Activated naive CD4-positive, alpha-beta T cell treated with anti-CD3 and anti-CD28 coated beads, Interleukin-2, amount 50 U/mL, for 16 hours (primary cell): ENCODE results near the gene TFEC.
"Not testable (repeated sequence)": the region's sequence is repeated elsewhere in the genome, so short reads cannot be mapped to it uniquely, and the experiment has no call there.

ENCODE experiments used
- DNase-seq: peaks from one replicate; pipeline ENCODE4 v3.0.0-alpha.2; 2020

Gene TFEC

GRCh38 chr7:115987486-115987885 lies 43.1 kb downstream of the TFEC start:
- no peak for DNase-seq

DNA sequence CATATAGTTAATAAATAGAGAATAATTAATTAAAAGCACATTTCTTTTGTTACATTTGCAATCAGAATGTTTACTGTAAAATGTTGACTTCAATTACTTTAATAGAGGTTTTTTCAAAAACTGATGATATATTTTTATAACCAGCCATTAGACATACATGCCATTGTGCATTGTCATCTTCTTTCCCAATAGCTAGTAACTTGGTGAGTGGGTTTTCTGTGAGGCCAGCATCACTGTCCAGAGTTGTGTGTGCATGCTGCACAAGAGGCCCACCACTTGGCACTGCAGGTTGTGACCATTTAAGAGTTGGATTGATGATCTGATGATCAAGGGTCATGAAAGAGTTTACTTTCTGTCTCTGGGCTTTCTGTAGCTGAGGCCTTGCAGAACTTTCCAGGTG lies 46.5 kb downstream of the TFEC start:
- DNase-seq = no peak

DNA sequence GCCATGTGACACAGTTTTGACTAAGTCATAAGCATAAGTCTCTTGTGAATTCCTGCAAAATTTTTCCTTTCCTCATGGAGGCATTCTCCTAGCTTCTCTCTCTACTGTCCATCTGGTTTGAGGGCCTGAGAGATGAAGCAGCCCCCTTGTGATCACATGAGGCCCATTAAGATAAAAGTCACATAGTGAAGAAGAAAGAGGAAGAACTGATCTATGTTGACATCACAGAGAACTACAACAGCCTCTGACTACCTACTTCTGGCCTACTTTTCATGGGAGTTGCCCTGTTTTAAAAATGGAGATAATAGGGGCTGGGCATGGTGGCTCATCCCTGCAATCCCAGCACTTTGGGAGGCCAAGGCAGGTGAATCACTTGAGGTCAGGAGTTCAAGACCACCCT lies 50.4 kb downstream of the TFEC start:
- DNase-seq = no peak

GRCh38 chr7:115976651-115977050 lies 53.9 kb downstream of the TFEC start:
- no peak for DNase-seq

GRCh38 chr7:115975766-115976165 lies 54.8 kb downstream of the TFEC start:
- DNase-seq = no peak

GRCh38 chr7:115973406-115973805 lies 57.2 kb downstream of the TFEC start:
- no peak for DNase-seq

- no peak for DNase-seq
Measured at GRCh38 chr7:115971506-115971905, 59.1 kb downstream of the TFEC start.

DNA sequence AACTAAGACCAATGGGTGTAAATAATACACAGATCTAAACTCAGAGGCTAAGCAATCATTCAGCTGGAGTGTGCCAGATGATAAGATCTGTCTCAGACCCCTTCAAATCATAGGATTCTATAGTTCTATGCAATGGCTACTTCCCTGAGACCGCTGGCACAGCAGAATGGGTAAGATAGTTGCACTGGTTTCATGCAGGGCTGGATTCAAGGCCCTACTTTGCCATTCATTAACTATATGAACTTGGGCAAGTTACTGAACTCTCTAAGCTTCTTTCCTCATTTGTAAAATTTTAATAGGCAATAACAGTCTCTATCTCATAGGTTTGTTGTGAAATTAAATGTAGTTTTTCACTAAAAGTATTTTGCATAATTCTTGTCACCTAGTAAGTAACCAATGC lies 62.0 kb downstream of the TFEC start:
- DNase-seq = no peak

DNA sequence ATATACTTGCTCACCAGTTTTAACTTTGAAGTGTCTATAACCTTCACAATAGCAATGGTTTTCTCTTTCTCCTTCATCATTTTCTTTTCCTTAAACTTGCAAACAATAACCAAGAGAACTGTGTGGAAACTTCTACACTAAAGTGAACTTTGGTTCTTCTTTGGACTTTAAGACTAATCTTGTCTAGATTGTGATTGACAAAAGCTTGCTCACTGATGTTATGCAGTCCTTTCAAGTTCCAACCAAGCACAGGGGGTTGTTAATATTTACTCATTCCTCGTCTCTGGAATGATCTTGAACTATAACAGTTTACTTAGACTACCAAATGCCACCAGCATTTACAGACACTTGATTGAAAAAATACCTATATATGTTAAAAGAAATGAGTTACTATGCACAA lies 62.4 kb downstream of the TFEC start:
- DNase-seq = no peak

DNA sequence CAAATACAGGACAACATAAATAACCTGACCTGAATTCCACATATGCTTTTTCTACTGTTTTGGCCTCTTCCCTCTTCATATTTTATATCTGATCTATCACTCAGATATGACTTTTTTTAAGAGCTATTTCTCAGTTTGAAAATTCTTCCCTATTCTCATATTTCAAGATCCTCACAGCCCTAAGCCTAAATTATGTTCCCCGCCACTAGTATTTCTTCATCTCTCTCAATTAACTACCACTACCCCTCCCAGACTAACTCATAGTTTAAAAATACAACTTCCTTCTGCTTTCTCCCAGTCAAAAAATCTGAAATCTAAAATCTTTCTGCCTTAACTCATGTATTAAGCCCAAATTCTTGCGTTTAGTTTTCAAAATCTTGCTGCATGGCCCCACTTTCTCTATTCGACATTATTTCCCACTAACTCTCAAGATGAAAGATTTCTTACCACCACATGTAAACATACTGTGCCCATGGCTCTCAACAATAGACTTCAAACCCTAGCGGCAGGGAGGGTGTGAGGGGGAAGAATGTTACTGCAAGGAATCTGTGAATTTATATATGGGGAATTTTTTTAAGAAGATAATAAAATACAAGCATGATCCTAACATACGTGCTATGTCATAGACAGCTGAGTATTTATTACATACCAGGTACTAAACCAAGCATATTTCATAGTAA lies 64.6 kb downstream of the TFEC start:
- DNase-seq = no peak

DNA sequence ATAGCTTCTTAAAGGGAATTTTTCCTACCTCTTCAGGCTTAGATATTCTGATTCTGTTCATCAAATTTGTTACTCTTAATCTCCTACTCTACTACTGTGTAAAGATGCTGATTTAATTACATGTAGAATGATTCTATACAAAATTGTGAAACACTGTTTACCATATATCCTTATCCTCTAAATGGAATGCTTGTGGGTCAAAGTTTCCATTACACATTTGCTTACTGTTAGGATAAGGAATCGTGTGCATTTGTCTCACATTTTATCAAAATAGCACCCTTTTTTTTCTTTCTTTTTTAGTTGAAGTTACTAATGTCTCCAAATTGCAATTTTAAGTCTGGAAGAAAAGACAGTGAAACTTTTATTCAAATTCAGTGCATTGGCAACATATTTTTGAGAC lies 65.3 kb downstream of the TFEC start:
- no peak for DNase-seq

DNA sequence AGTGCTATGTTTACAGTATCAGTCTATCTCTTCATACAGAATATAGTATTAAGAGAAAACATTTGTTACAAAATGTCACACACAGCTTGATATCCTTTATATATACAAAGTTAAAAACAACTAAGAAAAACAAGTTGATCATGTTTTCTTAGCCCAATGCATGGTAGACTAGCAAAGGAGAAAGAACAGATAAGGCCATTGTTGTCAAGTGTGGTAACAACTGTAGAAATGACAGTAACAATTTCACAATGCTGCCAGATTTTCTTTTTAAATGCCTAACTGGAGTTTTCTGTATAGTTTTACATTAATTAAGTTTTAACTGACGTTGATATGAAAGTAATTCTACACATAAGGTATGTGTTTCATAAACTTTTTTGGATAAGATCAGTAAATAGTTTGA lies 65.8 kb downstream of the TFEC start:
- no peak for DNase-seq

DNA sequence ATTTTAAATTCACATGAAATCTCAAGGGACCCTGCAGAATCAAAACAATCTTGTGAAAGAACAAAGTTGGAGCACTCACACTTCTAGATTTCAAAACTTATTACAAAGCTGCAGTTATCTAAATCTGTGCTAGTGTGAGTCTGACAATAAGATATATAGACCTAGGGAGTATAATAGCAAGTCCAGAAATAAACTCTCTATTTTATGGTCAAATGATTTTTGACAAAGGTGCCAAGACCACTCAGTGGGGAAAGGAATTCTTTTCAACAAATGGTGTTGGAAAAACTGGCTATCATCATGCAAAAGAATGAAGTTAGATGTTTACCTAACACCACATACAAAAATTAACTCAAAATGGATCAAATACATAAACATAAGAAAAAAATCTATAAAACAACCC lies 68.2 kb downstream of the TFEC start:
- no peak for DNase-seq

GRCh38 chr7:115953592-115954255 lies 76.8 kb downstream of the TFEC start:
- DNase-seq = no peak

GRCh38 chr7:115952832-115953231 lies 77.7 kb downstream of the TFEC start:
- no peak for DNase-seq

GRCh38 chr7:115951547-115951946 lies 79.0 kb downstream of the TFEC start:
- DNase-seq = no peak

GRCh38 chr7:115941703-115942268 lies 88.8 kb downstream of the TFEC start:
- DNase-seq = no peak

GRCh38 chr7:115940460-115941060 lies 90.0 kb downstream of the TFEC start:
- no peak for DNase-seq

GRCh38 chr7:115937960-115938359 lies 92.6 kb downstream of the TFEC start:
- DNase-seq = no peak

GRCh38 chr7:115933471-115933870 lies 97.1 kb downstream of the TFEC start:
- DNase-seq = no peak

GRCh38 chr7:115932880-115933279 lies 97.7 kb downstream of the TFEC start:
- no peak for DNase-seq

DNA sequence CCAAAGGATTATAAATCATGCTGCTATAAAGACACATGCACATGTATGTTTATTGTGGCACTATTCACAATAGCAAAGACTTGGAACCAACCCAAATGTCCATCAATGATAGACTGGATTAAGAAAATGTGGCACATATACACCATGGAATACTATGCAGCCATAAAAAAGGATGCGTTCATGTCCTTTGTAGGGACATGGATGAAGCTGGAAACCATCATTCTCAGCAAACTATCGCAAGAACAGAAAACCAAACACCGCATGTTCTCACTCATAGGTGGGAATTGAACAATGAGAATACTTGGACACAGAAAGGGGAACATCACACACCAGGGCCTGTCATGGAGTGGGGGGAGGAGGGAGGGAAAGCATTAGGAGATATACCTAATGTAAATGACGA lies 100.4 kb downstream of the TFEC start:
- DNase-seq = not testable (repeated sequence)

- DNase-seq = not testable (repeated sequence)
Measured at GRCh38 chr7:115929736-115930135, 100.8 kb downstream of the TFEC start.

GRCh38 chr7:115924411-115924810 lies 106.2 kb downstream of the TFEC start:
- no peak for DNase-seq
